GM13977 (cell line): Measurements from ENCODE around the gene AKT2.

Source experiments
- DNase-seq: peaks from one replicate; pipeline ENCODE4 v3.0.0; 2012; ENCODE audit warnings: low spot score
- in situ Hi-C: fragments of 300-500 bp; cut with MboI; formaldehyde crosslinking; loops from one replicate; pipeline ENCODE4 v1.12.0; 2022; ENCODE audit warnings: low sequenced_read_pairs, low pct_unique_long_range_greater_than_20kb, mixed read lengths, inconsistent platforms; ENCODE audit not compliant: unreplicated experiment
- TF ChIP-seq, protein P1 (sequence below): IDR thresholded peaks from 2 replicates; pipeline ENCODE4 v1.5.1; 2012; ENCODE audit warnings: mild to moderate bottlenecking, control low read depth; ENCODE audit not compliant: insufficient read depth; ENCODE audit errors: extremely low read depth, missing control alignments

AKT2 gene

DNA sequence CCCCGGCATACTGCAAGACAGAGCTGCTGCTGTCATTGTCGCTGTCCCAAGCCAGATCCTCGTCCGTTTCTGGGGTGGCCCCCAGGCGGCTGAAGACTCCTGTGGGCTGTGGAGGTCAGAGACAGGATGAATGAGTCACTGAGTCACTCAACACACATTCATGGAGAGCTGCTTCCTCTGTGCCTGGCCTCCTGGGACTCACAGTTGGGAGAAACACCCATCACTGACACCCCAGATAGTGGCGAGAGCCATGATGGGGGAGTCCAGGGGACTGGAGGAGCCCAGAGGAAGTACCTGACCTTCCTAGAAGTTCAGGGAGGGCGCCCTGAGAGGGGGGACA lies 37.1 kb upstream of the AKT2 start:
- in situ Hi-C loops, result loop anchor here (25.0 kb wide), 1 partner anchor 290 kb away; the partner anchor contains the start of gene LTBP4
- no peak for DNase-seq
- TF ChIP-seq, protein P1, sequence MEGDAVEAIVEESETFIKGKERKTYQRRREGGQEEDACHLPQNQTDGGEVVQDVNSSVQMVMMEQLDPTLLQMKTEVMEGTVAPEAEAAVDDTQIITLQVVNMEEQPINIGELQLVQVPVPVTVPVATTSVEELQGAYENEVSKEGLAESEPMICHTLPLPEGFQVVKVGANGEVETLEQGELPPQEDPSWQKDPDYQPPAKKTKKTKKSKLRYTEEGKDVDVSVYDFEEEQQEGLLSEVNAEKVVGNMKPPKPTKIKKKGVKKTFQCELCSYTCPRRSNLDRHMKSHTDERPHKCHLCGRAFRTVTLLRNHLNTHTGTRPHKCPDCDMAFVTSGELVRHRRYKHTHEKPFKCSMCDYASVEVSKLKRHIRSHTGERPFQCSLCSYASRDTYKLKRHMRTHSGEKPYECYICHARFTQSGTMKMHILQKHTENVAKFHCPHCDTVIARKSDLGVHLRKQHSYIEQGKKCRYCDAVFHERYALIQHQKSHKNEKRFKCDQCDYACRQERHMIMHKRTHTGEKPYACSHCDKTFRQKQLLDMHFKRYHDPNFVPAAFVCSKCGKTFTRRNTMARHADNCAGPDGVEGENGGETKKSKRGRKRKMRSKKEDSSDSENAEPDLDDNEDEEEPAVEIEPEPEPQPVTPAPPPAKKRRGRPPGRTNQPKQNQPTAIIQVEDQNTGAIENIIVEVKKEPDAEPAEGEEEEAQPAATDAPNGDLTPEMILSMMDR, result no peak

DNA sequence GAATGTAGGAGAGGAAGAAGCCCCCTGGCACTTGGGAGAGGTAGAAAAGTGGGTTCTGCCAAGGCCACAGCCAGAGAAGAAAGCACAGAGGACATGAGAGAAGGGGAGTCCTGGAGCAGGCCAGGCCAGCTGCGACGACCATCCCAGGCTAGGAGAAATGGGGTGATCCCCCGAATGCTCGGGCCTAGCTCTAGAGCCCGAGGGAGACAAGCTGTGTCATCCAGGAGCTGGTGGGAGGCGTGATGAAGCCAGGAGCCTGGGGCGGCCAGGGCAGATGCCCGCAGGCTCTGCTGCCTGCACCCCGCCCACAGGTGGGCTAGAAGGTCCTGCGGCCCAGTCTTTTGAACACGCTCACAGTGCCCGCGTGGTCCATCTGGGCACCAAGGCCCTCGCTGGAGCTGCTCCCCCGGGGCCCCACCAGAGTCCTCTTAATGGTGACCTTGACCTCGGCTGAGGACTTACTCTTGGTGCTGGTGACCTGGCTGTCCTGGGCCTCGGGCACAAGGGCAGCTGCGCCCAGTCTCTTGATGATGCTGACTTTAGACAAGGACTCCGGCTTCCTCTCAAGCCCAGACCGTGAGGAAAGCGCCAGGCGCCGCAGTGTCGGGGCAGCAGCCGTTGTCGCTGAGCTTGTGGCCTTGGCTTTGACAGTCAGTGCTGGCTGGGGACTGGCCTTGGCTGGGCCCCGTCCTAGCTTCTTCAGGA lies 36.6 kb upstream of the AKT2 start:
- in situ Hi-C loops, result loop anchor here (25.0 kb wide), 1 partner anchor 291 kb away; the partner anchor contains the start of gene LTBP4
- TF ChIP-seq, protein P1, result no peak
- DNase-seq, result no peak

DNA sequence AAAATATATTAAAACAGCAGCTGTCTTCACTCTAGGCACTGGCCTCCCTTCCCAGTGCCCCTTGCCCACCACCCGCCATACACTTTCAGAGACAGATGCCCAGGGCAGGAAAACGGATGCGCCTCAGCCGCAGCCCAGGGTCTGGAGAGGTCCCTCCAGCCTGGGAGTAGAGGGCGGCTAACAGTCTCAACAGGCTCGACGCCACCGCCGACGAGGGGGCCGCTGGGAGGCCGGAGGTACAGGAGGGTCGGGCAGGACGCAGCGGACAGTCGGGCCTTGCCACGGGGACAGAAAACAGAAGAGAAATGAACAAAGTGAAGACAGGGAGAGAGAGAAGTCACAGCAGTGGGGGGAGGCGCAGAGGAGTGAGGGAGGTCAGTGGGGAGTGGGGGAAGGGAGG lies 35.9 kb upstream of the AKT2 start:
- no peak for DNase-seq
- TF ChIP-seq, protein P1, result no peak
- in situ Hi-C loops, result loop anchor here (25.0 kb wide), 1 partner anchor 291 kb away; the partner anchor contains the start of gene LTBP4

DNA sequence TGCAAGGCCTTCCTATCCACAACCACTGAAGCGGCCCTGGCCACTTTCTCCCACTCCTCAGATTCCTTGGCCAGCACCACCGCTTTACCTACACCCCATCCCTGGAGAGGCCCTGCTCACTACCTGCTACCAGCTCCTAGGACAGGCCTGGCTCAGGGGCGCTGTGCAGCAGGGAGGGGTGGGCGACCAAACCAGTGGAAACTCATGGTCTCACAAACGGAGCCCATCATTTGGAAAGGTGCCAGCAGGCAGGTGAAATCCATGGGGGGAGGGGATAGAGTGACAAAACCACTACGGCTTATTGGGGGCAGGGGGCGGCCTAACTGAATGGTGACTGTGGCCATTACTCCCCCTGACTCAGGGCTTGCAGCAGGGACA lies 35.4 kb upstream of the AKT2 start:
- no peak for DNase-seq
- in situ Hi-C loops, result loop anchor here (25.0 kb wide), 1 partner anchor 292 kb away; the partner anchor contains the start of gene LTBP4
- TF ChIP-seq, protein P1, result no peak

DNA sequence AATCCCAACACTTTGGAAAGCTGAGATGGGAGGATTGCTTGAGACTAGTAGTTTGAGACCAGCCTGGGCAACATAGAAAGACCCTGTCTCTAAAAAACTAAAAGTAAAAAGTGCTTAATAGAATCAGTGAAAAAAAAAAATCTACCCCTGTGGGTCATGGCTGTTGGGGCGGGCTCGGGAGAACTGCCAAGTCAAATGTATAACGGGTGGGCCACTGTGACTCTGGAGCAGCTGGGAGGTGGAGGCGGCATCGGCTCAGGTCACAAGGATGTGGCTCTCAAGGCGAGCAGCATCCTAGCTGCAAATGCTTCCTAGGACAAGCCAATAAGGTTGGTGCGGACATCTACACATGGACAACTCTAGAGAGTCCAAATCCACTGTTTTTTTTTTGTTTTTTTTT lies 32.2 kb upstream of the AKT2 start:
- in situ Hi-C loops, result loop anchor here (25.0 kb wide), 1 partner anchor 295 kb away; the partner anchor contains the start of gene LTBP4
- no peak for DNase-seq
- TF ChIP-seq, protein P1, result no peak

DNA sequence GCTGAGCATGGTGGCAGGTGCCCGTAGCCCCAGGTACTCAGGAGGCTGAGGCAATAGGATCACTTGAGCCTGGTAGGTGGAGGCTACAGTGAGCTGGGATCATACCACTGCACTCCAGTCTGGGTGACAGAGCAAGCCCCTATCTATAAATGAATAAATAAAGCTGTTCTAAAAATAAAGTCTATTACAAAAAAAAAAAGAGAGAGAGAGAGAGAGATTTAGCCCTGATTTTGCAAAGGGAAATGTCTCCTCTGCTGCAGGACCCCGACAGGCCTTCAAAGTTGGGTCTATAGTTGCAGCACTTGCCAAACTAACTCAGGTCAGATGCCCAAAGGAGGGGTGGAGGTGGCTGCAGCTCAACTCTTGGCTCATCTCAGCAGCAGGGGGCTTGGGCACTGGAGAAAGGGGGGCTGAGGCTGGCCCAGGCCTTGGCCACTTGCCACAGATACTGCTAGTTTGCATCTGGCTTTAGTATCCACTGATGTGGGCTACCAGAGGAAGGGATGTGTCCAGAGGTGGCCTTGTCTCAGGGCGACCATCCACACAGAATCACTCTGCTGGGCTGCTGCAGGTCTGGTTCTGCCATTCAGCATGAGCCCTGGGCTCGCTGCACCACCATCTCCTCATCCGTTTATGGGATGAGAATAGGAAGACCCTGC lies 30.8 kb upstream of the AKT2 start:
- TF ChIP-seq, protein P1, result no peak
- no peak for DNase-seq
- in situ Hi-C loops, result loop anchor here (25.0 kb wide), 1 partner anchor 296 kb away; the partner anchor contains the start of gene LTBP4
